Epithelial cell of esophagus (primary cell): ENCODE measurements around the gene ERC2.

Source experiments
- DNase-seq: peaks from one replicate; pipeline ENCODE4 v3.0.0; 2010; ENCODE audit warnings: low read depth
- H3K4me3 ChIP-seq: 2 replicates; pipeline ENCODE4 v1.5.1; 2011; ENCODE audit warnings: mild to moderate bottlenecking, low read length, control low read depth
- CTCF ChIP-seq: IDR thresholded peaks from 2 replicates; pipeline ENCODE4 v1.5.1; 2011; ENCODE audit warnings: low read depth, mild to moderate bottlenecking, low read length, control low read depth, inconsistent platforms; ENCODE audit not compliant: insufficient read depth; ENCODE audit errors: missing control alignments

The ERC2 gene

DNA sequence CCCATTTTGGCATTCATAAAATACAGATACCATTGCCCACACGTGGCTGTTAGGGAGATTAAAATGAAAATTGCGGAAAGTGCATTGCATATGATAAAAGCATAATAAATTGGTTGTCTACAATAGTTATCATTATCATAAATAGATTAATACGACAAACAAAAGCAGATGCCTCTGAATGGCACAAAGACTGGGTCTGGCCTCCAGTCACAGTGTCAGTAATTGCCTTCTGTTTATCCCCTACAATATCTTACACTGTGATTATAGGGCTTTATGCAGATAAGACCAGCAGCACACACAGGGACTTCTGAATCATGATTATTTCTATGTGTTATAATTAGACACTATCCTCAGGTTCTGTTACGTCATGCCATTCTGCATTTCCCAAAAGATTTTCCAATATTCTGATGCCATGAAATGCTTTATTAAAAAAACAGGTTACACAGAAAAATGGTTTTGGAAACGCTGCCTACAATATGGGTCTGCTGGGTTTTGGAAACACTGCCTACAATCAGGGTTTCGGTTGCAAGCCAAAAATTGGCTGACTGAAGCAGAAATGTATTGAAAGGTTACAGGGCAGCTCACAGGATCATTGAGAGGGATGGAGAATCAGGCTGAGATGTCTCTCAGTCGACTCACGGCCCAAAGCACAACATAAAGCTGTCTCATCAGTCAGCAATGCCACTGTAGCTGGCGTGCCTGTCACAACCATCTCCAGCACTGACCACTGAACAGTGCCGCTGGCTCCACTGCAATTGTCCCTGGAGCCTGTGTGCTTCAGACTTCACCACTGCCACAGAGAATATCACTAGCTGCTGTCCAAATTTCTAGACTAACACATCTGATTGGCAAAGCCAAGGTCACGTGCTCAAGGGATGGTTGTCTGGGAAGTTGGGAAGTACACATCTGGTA is 248.1 kb downstream of the ERC2 start:
- no peak overlapping the region for H3K4me3 ChIP-seq
- no peak for TF ChIP-seq CTCF
- no peak for DNase-seq

GRCh38 chr3:56209982-56210751 is 258.1 kb downstream of the ERC2 start:
- no peak for DNase-seq

DNA sequence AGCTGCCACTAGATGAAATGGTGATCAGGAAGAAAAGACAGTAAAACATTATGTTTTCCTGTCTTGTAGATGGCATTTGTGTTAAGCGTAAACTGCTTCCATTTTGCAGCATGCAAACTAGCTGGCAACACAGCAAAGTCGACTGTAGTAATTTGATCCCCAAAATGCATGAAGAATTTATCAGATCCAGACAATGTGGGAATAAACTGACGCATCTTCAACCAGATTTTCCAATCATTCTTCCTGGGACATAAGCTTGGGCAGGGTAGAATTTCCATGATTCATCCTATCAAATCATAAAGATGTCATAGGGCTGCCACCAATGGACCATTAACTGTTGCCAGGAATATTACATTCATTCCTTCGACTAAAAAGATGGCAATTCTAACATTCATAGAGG is 260.3 kb downstream of the ERC2 start:
- TF ChIP-seq CTCF, result no peak
- no peak for DNase-seq

More at GRCh38 chr3:56209982-56210751, 258.1 kb downstream of the ERC2 start:
- H3K4me3 ChIP-seq, result no peak overlapping the region
- TF ChIP-seq CTCF, result no peak

DNA sequence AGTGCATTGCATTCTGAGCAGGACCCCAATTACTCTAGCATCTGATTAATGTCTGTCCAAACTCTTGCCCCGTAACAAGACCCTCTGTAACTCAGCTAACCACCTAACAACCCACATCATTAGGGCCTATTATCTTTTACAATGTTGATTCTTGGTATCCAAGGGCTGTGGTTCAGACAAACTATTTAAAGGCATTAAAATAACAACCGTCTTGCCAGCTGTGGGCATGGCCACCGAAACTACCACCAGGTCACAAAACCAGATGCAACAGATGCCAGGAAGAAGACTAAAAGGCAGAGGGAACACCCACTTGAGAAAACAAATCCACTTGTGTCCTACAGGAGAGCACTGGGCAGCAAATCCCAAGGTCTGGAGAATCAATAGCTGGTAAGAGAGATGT is 262.9 kb downstream of the ERC2 start:
- no peak for DNase-seq
- H3K4me3 ChIP-seq, result no peak overlapping the region
- TF ChIP-seq CTCF, result no peak

More for the DNA sequence above, 260.3 kb downstream of the ERC2 start:
- H3K4me3 ChIP-seq, result no peak overlapping the region

- no peak for TF ChIP-seq CTCF
- no peak overlapping the region for H3K4me3 ChIP-seq
- no peak for DNase-seq
These were observed 265.3 kb downstream of the ERC2 start for GRCh38 chr3:56202997-56203396.

DNA sequence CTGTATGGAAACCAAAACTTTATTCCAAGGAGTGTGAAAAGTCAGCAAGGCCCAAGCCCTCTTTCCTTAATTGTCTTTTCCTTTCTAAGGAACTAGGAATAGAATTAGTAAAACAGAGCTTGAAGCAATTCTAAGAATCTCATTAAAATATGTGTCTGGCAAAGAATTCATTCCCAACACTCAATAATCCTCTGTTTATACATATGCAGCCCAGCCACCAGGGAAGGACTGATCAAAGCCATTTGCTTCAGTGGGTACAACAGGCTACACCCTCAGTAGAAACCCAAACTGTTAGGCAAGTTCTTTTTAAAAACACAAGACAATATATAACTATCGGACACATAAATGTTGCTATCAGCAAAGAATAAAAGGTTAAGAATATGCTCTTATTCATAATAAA is 266.9 kb downstream of the ERC2 start:
- no peak for DNase-seq
- TF ChIP-seq CTCF, result no peak
- H3K4me3 ChIP-seq, result no peak overlapping the region
